NCI-H1105 treated with DMSO at 0.1 percent for 48 hours (cell line): Measurements from ENCODE around the gene TRAPPC10.

Experiments used
- DNase-seq: peaks from one replicate; lab custom pipeline; 2025; lab: John Stamatoyannopoulos, UW

TRAPPC10 gene

DNA sequence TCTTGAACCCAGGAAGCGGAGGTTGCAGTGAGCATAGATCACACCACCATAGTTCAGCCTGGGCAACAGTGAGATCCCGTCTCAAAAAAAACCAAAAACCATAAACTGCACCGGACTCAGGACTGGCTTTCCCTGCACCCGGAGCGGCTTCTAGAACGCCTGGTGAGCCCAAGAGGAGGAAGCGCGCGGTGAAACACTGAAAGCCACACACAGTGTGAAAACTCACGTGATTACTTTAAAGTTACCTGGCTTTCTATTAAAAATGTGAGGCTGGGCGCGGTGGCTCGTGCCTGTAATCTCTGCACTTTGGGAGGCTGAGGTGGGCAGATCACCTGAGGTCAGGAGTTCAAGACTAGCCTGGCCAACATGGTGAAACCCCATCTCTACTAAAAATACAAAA lies 7.0 kb upstream of the TRAPPC10 start:
- no peak for DNase-seq

DNA sequence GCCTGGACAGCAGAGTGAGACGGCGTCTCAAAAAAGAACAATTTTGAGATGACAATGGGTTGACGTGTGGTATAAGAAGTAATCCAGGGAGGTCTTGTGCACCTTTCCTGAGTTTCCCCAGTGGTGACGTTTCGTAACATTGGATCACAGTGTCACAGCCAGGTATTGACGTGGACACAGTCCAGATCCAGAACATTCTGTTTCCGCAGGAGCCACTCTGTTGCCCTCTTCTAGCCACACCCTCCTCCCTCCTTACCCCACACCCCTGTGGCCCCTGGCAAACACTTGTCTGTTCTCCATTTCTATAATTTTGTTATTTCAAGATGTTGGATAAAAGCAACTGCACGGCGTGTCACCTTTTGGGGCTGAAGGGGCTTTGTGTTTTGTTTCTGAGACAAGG lies 6.5 kb upstream of the TRAPPC10 start:
- no peak for DNase-seq

DNA sequence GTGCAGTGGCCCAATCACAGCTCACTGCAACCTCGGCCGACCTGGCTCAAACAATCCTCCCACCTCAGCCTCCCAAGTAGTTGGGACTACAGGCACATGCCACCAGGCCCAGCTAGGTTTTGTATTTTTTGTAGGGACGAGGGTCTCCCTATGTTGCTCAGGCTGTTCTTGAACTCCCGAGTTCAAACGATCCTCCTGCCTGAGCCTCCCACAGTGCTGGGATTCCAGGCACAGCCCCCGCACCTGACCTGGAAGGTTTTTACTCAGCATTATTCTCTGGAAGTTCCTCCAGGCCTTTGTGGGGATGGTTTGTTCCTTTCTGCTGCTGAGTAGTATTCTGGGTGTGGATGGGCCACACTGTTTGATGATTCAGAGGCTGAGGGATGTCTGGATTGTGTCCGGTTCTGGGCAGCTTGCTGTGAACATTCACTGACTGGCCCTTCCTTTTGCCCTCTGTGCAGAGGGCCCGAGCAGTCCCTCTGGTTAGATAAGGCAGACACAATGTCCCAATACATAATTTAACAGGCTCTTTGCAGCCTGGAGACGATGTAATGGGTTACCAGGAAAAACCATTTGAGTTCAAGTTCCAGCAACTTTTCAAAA lies 6.0 kb upstream of the TRAPPC10 start:
- no peak for DNase-seq

DNA sequence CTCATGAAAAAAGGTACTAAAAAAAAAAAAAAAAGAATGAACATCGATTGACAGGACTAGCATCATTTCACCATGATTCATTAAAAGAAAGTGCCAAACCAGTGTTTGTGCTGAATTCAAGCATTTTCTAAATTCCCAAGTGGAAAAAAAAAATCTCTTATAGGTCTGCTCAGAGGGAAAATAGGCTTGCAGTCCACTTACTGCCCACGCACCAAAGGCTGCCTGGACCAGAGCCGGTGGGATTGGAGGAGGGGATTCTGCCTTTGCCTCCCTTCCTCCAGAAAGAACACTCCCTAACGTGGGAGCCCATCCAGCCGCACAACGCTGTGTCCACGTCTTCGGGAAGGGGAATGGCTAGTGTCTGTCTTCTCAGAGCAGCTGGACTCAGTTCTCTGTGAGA lies 5.5 kb upstream of the TRAPPC10 start:
- no peak for DNase-seq

DNA sequence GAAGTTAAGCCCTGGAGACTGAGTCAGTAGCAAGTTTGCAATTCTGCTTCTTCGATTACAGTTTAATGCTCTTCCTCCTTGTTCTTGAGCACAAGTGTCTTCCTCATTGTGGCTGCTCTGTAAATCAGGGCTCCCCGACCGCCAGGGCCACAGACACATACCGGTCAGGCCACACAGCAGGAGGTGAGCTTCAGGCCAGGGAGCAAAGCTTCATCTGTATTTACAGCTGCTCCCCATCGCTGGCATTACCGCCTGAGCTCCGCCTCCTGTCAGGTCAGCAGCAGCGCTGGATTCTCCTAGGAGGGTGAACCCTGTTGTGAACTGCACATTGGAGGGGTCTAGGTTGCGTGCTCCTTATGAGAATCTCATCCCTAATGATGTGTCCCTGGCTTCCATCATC lies 1.7 kb upstream of the TRAPPC10 start:
- DNase-seq: no peak

DNA sequence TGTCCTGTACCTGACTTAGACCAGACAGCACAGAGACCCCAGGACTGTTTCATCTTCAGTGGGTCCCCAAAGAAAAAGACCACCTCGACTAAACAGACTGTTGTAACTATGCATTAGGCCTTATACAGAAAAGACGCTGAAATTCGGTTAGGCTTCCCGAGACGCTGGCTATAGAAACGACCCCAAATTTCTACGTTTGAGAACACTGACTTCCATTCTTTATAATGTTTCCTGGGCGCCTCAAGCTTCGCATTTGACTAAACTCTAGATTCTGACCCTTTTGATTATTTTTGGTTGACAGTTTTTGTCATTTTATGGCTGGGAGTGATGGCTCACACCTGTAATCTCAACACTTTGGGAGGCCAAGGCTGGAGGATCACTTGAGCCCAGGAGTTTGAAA lies 986 bp upstream of the TRAPPC10 start:
- no peak for DNase-seq

DNA sequence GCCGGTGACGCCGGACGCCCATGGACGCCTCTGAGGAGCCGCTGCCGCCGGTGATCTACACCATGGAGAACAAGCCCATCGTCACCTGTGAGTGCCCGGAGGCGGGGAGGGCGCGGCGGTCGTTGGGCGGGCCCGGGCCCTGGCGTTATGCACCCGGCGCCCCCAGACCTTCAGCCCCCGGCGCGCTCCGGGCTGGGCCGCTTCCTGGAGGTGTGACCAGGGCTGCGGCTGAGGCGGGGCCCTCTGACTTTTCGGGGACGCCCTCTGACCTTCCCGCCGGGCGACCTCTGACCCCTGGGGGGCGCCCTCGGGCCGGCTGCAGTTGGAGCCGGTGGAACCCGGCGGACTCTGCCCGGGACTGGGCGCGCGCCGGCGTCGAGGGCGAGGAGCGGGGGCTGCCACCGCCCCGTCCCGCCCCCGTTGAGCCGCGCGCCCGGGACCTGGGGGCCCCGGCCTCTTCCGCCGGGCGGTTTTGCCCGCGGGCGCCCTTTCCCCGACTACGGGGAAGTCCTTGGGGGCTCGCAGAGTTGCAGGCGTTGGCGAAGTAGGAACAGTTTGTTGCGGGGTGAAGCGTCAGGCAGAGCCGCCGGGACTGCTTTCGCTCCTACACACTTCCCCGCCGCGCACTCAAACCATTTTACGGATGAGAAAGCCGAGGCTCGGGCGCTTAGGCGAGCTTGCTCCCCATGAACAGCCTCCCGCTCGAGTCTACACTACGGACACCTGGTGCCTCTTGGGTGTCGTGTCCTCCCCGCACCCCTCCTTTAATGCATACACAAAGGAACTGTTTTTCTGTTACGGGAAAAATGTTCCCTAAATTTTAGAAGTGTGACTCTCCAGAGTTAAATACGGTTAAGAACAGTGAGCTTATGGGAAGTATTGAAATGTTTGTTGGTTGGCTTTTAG lies 618 bp downstream of the TRAPPC10 start:
- peak; percentile 51 for DNase-seq

DNA sequence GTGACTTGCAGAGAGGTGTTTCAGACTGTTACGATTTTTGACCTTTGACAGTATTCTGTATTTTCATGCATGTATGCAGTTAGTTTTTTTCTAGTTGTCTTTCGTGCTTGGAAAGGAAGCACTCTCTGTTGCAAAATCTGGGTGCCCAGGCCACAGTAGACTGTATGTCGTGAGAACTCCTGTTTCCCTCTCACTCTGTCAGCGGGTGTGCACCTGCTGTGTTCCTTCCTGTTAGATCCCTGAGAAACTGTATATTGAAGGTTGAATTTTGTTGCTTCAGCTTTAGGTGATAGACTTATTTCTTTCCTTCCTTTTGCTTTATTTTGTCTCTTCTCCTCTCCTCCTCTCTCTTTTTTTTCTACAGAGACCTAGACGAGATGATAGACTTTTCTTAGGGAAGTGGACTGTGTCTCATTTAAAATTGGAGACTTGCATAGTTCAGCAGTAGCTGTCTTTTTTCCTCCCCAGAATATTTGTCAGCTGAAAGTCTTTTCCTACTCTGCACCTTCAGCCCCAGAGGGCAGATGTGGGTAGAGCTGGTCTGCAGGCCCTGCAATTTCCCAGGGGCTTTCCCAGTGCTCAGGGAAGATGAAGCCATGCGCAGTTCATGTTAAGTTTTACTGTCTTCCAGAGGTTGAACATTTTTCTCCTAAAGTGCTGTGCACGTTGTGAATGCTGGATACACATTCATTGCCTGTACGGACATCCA lies 1.4 kb downstream of the TRAPPC10 start:
- no peak for DNase-seq

DNA sequence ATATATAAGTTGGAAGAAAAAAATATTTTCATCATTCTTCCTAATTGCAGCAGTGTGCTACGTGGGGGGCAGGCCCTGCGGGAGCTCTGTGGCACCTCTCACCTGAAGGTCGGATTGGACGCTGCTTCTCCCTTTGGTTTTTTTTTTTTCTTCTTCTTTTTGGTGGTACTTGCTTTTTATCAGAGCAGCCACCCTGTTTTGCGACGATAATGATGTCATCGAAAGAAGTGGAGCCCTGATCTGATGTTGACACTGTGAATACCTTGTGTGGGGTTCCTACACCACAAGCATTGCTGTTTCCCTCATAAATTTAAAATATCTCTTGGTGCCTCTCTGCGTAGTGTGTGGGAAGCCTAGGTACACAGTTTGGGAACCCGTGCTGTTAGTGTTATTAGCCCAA lies 5.5 kb downstream of the TRAPPC10 start:
- DNase-seq: no peak

DNA sequence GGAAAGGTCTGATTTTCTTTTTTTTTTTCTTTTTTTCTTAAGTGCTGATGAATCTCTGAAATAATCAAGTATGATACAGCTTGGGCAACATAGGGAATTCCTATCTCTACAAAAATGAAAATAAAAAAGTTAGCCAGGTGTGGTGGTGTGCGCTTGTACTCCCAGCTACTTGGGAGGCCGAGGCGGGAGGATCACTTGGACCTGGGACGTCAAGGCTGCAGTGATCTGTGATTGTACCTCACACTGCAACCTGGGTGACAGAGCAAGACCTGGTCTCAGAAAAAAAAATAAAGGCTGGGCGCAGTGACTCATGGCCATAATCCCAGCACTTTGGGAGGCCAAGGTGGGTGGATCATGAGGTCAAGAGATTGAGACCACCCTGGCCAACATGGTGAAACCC lies 6.0 kb downstream of the TRAPPC10 start:
- no peak for DNase-seq

DNA sequence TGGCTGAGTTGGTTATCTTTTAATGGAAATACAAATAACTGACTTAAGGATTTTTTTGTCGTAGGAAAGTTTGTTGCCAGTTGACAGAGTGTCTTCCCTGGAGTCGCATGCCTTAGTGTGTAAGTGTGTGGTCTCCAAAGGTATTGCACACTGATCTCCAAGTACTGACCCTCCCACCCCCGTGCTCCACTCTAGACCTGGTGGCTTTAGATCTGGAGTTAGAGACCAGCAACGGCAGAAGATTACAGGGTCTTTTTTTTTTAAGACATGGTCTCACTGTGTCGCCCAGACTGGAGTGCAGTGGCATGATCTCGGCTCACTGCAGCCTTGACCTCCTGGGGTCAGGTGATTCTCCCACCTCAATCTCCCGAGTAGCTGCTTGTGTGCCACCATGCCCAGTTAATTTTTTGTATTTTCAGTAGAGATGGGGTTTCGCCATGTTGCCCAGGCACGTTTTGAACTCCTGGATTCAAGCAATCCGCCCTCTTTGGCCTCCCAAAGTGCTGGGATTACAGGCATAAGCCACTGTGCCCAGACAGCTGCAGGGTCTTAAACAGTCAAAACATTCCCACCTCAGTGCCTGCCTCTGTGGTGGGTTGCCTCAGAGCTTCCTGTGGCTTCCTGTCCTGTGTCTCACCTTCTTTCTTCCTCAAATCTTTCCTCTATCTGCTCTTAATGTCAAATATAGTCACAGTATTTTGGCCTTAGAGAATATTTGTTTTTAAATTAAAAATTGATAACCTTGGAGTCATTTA lies 6.9 kb downstream of the TRAPPC10 start:
- DNase-seq: no peak

DNA sequence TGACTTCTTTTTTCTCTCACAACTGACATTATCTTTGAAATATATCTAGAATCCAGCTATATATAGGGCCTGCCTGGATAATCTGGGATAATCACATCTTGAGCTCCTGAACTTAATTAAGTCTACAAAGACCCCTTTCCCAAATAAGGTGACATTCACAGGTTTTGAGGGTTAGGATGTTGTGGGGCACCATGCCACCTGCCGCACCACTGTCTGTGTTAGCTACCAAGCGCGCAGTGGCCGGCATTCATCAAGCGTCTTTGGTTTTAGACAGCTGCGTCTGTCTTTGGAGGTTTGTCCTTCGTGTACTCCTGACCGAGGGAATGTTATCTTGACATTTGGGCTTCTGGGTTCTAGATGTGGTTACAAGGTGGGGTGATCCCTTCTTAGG lies 7.5 kb downstream of the TRAPPC10 start:
- DNase-seq: no peak

DNA sequence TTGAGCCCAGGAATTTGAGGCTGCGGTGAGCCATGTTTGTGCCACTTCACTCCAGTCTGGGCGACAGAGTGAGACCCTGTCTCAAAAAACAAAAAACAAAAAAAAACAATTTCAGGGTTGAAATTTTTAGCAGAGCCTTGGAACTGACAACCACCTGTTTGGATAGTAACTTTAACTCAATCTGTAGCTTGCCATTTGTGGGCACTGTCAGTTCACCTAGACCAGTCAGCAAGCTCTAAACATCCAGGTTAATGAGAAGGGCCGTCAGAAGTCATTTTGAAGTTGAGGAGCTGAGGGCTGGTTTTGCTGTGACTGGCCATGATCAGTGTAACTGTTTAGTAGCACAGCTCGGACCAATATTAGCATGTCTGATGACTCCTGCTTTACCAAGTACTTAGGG lies 8.4 kb downstream of the TRAPPC10 start:
- DNase-seq: no peak

DNA sequence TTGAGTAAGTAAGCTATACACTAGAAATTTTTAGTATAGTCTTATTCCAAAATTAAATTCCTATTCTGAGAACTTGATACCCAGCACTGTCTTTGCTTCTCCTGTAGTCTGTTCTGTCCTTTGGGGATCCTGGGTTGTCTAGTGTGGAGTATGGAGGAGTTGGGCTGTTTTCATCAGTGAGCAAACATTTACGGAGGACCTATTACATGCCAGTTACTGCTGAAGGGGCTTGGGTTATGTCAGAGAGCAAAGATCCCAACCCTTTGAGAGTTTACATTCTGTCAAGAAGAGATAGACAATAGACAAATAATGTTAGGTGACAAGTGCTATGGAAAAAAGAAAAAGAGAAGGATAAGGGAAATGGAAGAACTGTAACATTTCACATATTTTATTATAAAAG lies 9.0 kb downstream of the TRAPPC10 start:
- DNase-seq: no peak

DNA sequence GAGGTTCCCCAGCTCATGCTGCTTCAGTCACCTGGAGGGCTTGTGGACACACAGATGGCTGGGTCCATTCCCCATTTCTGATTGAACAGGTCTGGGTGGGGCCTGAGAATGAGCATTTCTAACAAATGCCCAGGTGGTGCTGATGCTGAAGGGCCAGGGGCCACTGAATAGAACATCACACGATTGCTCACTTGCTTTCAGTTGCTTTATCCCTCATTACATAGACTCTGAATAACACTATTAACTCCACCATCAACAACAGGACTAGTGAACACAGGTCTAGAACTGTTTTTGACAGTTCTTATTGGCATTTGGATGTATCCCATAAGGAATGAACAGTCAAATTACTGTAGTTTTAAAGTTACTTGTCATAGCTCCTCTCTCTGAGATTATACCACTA lies 12.1 kb downstream of the TRAPPC10 start:
- no peak for DNase-seq

DNA sequence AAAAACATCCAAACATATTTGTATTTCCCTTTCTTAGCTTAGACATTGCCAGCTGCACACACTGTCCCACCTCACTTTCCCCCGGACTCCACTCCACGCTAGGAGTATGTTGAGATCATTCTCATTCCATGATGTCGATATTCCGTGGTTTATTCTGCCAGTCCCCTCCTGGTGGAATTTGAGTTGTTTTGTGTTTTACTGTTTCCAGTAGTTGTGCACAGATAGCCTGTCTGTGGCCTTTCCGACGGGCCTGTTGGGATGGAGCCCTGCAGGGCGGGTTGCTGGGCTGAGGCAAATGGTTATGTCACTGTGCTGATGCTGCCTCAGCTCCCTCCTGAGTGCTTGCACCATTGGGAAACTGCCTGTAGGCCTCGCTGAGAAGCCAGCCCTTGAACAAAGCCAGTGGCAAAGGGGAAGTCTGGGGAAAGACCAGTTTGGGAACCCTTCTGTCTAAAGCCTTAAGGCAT lies 12.8 kb downstream of the TRAPPC10 start:
- no peak for DNase-seq

DNA sequence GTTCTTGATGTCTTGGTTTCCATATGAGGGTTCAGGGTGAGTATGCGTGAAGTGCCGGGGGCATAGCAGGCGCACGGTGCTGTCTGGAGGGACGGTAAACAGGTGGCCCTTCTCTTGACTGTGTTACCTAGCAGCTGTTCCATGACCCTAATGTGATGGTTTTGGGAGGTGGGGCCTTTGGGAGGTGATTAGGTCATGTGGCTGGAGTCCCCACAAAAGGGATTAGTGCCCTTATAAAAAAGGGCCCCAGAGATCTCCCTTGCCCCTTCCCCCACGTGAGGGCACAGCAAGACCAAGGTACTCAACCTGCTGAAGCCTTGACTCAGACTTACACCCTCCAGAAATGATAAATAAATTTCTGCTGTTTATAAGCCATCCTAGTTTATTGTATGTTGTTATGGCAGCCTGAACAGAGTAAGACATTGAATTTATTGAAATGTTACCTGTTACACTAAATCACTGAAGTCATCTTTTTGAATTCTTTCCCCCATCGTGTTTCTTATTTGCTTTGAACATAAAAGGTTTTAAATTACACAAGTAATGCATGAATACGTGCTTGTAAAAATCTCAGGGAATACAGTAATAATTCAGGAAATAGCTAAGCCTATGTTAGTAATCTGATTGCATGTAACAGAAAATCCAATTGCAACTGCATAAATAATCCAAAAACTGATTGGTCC lies 15.6 kb downstream of the TRAPPC10 start:
- DNase-seq: no peak

DNA sequence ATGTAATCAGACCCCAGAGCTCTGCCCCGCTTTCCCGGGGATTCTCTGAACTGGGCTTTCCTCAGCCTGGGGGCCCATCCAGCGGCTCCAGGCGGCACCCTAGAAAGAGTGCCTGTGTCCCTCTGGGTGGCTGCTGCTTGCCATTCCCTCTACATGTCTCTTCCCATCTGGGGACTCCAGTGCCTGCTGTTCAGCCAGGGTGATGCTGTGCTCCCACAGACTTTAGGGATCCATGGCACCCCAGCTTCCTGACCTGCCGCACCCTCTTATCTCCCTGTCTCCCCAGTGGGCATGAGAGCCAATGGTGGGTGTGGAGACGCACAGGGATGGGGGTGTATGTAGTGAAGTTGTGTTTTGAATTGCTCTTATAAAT lies 16.2 kb downstream of the TRAPPC10 start:
- no peak for DNase-seq

DNA sequence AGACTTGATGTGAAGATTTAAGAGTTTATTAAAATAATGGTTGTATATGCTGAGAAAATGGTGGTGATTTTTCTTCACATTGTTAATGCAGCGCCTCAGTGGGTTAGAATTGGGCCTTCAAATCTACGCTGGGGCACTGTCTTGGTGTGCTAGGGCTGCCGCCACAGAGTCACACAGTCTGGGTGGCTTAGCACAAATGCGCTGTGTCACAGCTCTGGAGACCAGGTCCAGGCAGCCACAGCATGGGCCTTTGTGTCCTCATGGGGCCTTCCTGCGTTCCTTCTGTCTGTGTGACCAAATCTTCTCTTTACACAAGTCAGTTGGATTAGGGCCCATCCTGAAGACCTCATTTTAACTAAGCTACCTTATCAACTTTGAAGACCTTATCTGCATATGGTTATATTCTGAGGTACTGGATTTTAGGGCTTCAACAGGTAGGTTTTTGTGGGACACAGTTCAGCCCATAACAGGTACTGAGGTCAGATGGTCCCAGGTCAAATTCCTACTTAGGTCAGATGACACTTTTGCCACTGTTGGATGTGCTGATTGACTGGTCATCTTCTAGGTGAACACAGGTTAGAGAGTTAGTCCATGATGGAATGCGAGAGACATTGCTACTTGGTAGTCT lies 17.5 kb downstream of the TRAPPC10 start:
- DNase-seq: no peak

DNA sequence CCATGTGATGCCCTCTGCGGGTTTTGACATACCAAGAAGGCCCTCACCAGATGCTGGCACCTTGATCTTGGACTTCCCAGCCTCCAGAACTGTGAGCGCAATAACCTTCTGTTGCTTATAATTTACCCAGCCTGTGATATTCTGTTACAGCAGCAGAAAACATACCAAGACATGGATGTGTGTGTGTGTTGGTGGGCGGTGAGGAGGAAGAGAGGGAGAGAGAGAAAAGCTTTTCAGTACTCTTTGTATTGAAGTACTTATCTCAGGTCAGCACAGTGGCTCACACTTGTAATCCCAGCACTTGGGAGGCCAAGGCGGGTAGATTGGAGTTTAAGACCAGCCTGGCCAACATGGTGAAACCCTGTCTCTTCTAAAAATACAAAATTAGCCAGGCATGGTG lies 23.1 kb downstream of the TRAPPC10 start:
- DNase-seq: no peak

DNA sequence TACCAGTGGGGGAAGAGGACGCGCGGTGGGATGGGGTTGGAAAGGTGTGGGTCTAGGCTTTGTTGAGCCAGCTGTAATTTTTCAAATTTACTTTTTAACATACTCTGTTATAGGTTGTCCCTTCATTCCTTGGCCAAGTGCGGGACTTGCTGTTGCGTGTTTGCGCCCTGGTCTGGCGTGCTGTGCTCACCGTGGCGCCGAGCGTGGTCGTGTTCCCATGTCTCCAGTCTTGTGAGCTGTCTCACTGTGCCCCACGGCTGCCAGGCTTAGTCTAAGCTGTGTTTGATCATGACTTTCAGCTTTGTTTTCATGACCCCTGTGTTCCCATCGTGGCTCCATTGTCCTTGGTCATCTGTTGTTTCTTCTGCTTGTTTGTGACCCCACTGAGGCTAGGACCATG lies 26.0 kb downstream of the TRAPPC10 start:
- no peak for DNase-seq
